GM19193 (cell line): ENCODE results near the gene TRPM2.

Experiments used
- POLR2A ChIP-seq: IDR thresholded peaks from 4 replicates; pipeline ENCODE4 v1.6.1; 2011; ENCODE audit not compliant: insufficient read depth, insufficient read length; ENCODE audit errors: extremely low read depth

The TRPM2 gene

GRCh38 chr21:44353191-44353970, at the start of gene TRPM2:
Gene TRPM2, plus strand, starts transcription at chr21:44353621. Its CDS starts 80 bp downstream, at chr21:44353701.
- TF ChIP-seq POLR2A = no peak

- no peak for TF ChIP-seq POLR2A
These were observed 49.3 kb upstream of the TRPM2 start for GRCh38 chr21:44304011-44304616.

- no peak for TF ChIP-seq POLR2A
These were observed 48.5 kb upstream of the TRPM2 start for GRCh38 chr21:44304877-44305293.

- TF ChIP-seq POLR2A = no peak
These were observed 47.7 kb upstream of the TRPM2 start for GRCh38 chr21:44305691-44306090.

- TF ChIP-seq POLR2A = no peak
These were observed 46.3 kb upstream of the TRPM2 start for GRCh38 chr21:44306936-44307704.

GRCh38 chr21:44310628-44311507, 42.6 kb upstream of the TRPM2 start:
- no peak for TF ChIP-seq POLR2A

- no peak for TF ChIP-seq POLR2A
These were observed 41.3 kb upstream of the TRPM2 start for GRCh38 chr21:44312089-44312488.

- no peak for TF ChIP-seq POLR2A
These were observed 40.7 kb upstream of the TRPM2 start for GRCh38 chr21:44312716-44313115.

GRCh38 chr21:44313451-44313850, 40.0 kb upstream of the TRPM2 start:
- TF ChIP-seq POLR2A = no peak

- no peak for TF ChIP-seq POLR2A
These were observed 39.3 kb upstream of the TRPM2 start for GRCh38 chr21:44314128-44314527.

GRCh38 chr21:44314561-44314960, 38.9 kb upstream of the TRPM2 start:
- no peak for TF ChIP-seq POLR2A

GRCh38 chr21:44315691-44316203, 37.7 kb upstream of the TRPM2 start:
- no peak for TF ChIP-seq POLR2A

- no peak for TF ChIP-seq POLR2A
These were observed 37.0 kb upstream of the TRPM2 start for GRCh38 chr21:44316277-44316900.

- TF ChIP-seq POLR2A = no peak
These were observed 36.1 kb upstream of the TRPM2 start for GRCh38 chr21:44317241-44317782.
